ENCODE measurements around the gene PARD3. TPM values are rescaled to one million over a fixed set of nuclear protein-coding genes. Genes with fewer than 3 reads are reported as not detected.

The PARD3 gene
- total and polyA plus RNA-seq, 2 donors (not counting 1 experiment from before 2014, with no cell fraction given): 24.0 to 46.4 TPM

DNA sequence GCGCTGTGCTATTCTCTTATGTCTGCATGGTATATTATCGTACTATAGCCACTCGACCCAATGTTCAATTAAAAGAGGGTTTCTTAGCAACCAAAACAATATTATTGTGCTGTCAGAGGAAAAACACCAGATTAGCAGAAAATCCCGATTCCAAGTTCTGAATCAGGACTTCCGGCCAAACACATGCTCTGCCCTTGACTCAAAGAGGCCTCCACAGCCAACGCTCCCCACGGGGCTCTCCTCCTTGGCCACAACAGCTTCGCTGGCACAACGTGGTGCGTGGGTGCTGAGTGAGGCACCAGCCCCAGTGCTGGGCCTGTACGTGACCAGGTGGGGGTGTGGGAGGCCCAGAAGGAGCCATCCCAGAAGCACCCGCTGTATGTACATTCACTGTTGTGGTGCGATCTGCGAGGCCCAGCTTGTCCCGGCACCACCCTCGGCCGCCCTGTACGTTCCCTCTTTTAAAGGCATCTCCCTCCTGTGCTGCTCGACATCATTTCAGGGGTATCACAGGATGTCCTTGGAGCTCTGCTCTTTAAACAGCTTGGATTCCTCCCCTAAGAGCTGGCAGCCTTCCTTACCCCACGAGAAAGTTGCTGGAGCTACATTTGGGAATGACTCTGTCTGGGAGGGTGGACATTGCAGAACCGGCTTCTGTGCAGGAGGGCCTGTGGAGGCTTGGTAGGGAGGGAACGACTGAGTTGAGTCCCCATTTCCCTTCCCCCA lies 736.2 kb downstream of the PARD3 start:
- Histone ChIP-seq H3K27ac (ENCODE audit: insufficient read depth, low read length) (no peak overlapping the region), H3K4me1 (ENCODE audit: control insufficient read depth, extremely low read depth, insufficient read depth, low read length) (peaks cover 4% of the 10 kb centered on the region), H3K9me3 (ENCODE audit: control insufficient read depth, insufficient read depth, low read depth, low read length) (no peaks in the 10 kb centered on the region), H3K4me3 (replicated peaks in 1 of 4; ENCODE audit: control extremely low read depth in 1 of 4, insufficient read depth in 1 of 4, low read depth in 3 of 4, low read length in 4 of 4) (no peak overlapping the region), H4K20me1 (ENCODE audit: control insufficient read depth, extremely low read depth, insufficient read depth, low read length) (no peaks in the 10 kb centered on the region), H3K27me3 (ENCODE audit: control insufficient read depth, insufficient read depth, low read length) (peaks cover 2% of the 10 kb centered on the region), H2AFZ (ENCODE audit: low read length) (peak overlapping the region; percentile 69), H3K36me3 (ENCODE audit: control insufficient read depth, insufficient read depth, low read length) (no peaks in the 10 kb centered on the region), H3K79me2 (ENCODE audit: control insufficient read depth, insufficient read depth, low read length) (no peaks in the 10 kb centered on the region), H3K9ac (ENCODE audit: insufficient read depth, low read length) (no peak overlapping the region), H3K4me2 (ENCODE audit: extremely low read depth, insufficient read depth, low read length) (peak overlapping the region; percentile 54)
- no peak for TF ChIP-seq EZH2 (IDR thresholded peaks at IDR 0.05; ENCODE audit: low read length, missing control alignments)
- TF ChIP-seq, protein P1, sequence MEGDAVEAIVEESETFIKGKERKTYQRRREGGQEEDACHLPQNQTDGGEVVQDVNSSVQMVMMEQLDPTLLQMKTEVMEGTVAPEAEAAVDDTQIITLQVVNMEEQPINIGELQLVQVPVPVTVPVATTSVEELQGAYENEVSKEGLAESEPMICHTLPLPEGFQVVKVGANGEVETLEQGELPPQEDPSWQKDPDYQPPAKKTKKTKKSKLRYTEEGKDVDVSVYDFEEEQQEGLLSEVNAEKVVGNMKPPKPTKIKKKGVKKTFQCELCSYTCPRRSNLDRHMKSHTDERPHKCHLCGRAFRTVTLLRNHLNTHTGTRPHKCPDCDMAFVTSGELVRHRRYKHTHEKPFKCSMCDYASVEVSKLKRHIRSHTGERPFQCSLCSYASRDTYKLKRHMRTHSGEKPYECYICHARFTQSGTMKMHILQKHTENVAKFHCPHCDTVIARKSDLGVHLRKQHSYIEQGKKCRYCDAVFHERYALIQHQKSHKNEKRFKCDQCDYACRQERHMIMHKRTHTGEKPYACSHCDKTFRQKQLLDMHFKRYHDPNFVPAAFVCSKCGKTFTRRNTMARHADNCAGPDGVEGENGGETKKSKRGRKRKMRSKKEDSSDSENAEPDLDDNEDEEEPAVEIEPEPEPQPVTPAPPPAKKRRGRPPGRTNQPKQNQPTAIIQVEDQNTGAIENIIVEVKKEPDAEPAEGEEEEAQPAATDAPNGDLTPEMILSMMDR (conservative IDR thresholded peaks at IDR 0.05 in 1 of 2, IDR thresholded peaks at IDR 0.05 in 1 of 2; ENCODE audit: low read depth in 1 of 2, low read length in 2 of 2): no peak
- peak; percentile 36 to 54 for DNase-seq (ENCODE audit: low read depth in 2 of 2)

DNA sequence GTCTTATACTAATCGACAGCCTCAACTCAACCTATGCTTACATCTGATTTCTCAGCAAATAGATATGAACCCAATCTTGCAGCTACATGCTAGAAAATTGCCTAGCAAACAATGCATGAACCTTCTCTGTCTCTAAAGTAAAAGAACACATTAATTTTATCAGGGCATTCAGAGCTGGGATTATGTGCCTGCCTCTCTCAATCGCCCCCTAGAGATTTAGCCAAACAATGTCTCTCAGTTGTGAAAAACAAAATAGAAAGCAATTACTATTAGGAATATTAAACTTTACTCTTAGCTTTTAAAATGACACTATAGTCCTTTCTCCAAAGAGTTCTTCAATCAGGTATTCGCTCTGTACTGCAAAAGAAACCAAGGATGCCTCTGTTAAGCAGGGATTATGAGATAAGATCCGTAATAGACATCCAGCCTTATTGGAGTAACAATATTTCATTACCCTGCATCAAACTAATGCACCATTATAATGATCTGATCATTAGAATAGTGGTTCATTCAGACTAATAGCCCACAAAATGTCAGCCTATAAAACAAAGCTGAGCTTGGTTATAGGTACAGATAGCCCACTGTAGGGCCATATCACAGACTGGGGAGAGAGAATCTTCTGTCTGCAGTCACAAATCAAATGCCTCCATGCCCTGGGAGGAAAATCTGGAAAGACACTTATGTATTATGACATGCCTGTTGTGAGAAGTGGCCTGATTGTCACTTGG lies 736.9 kb downstream of the PARD3 start:
- H3K4me2 ChIP-seq (ENCODE audit: extremely low read depth, insufficient read depth, low read length): no peak overlapping the region
- H3K36me3 ChIP-seq (ENCODE audit: control insufficient read depth, insufficient read depth, low read length): no peaks in the 10 kb centered on the region
- H3K9me3 ChIP-seq (ENCODE audit: control insufficient read depth, insufficient read depth, low read depth, low read length): no peaks in the 10 kb centered on the region
- H4K20me1 ChIP-seq (ENCODE audit: control insufficient read depth, extremely low read depth, insufficient read depth, low read length): no peaks in the 10 kb centered on the region
- no peak overlapping the region for H3K9ac ChIP-seq (ENCODE audit: insufficient read depth, low read length)
- H3K27me3 ChIP-seq (ENCODE audit: control insufficient read depth, insufficient read depth, low read length): peaks cover 2% of the 10 kb centered on the region
- peaks cover 4% of the 10 kb centered on the region for H3K4me1 ChIP-seq (ENCODE audit: control insufficient read depth, extremely low read depth, insufficient read depth, low read length)
- H3K27ac ChIP-seq (ENCODE audit: insufficient read depth, low read length): no peak overlapping the region
- H3K79me2 ChIP-seq (ENCODE audit: control insufficient read depth, insufficient read depth, low read length): no peaks in the 10 kb centered on the region
- TF ChIP-seq, protein P1 (conservative IDR thresholded peaks at IDR 0.05 in 1 of 2, IDR thresholded peaks at IDR 0.05 in 1 of 2; ENCODE audit: low read depth in 1 of 2, low read length in 2 of 2): peak; percentile 16 to 27
- no peak for TF ChIP-seq EZH2 (IDR thresholded peaks at IDR 0.05; ENCODE audit: low read length, missing control alignments)
- H2AFZ ChIP-seq (ENCODE audit: low read length): no peak overlapping the region
- no peak for DNase-seq (ENCODE audit: low read depth in 2 of 2)
- H3K4me3 ChIP-seq (replicated peaks in 1 of 4; ENCODE audit: control extremely low read depth in 1 of 4, insufficient read depth in 1 of 4, low read depth in 3 of 4, low read length in 4 of 4): no peak overlapping the region

DNA sequence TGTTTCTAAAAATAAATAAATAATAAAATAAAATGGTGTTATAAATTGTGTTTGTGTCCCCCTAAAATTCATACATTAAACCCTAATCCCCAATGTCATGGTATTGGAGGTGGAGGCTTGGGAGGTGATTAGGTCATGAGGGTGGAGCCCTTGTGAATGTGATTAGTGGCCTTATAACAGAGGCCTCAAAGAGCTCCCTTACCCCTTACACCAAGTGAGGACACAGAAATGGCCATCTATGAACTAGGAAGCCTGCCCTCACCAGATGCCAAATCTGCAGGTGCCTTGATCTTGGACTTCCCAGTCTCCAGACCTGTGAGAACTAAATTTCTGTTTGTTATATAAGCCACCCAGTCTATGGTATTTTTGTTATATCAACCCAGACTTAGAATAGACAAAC lies 738.7 kb downstream of the PARD3 start:
- no peak overlapping the region for H3K4me3 ChIP-seq (replicated peaks in 1 of 4; ENCODE audit: control extremely low read depth in 1 of 4, insufficient read depth in 1 of 4, low read depth in 3 of 4, low read length in 4 of 4)
- no peaks in the 10 kb centered on the region for H3K9me3 ChIP-seq (ENCODE audit: control insufficient read depth, insufficient read depth, low read depth, low read length)
- peaks cover 4% of the 10 kb centered on the region for H3K4me1 ChIP-seq (ENCODE audit: control insufficient read depth, extremely low read depth, insufficient read depth, low read length)
- H3K27ac ChIP-seq (ENCODE audit: insufficient read depth, low read length): no peak overlapping the region
- H3K27me3 ChIP-seq (ENCODE audit: control insufficient read depth, insufficient read depth, low read length): peaks cover under 1% of the 10 kb centered on the region
- DNase-seq (ENCODE audit: low read depth in 2 of 2): no peak
- H4K20me1 ChIP-seq (ENCODE audit: control insufficient read depth, extremely low read depth, insufficient read depth, low read length): no peaks in the 10 kb centered on the region
- H3K79me2 ChIP-seq (ENCODE audit: control insufficient read depth, insufficient read depth, low read length): no peaks in the 10 kb centered on the region
- H3K36me3 ChIP-seq (ENCODE audit: control insufficient read depth, insufficient read depth, low read length): no peaks in the 10 kb centered on the region
- no peak overlapping the region for H3K4me2 ChIP-seq (ENCODE audit: extremely low read depth, insufficient read depth, low read length)
- TF ChIP-seq EZH2 (IDR thresholded peaks at IDR 0.05; ENCODE audit: low read length, missing control alignments): no peak
- TF ChIP-seq, protein P1 (conservative IDR thresholded peaks at IDR 0.05 in 1 of 2, IDR thresholded peaks at IDR 0.05 in 1 of 2; ENCODE audit: low read depth in 1 of 2, low read length in 2 of 2): no peak
- H3K9ac ChIP-seq (ENCODE audit: insufficient read depth, low read length): no peak overlapping the region
- H2AFZ ChIP-seq (ENCODE audit: low read length): no peak overlapping the region

All from fibroblast of lung (primary cell).